Gastrocnemius medialis (tissue), 4 donors: Measurements from ENCODE around the gene CFAP77. TPM values are rescaled to one million over a fixed set of nuclear protein-coding genes. Genes with fewer than 3 reads are reported as not detected.

ENCODE experiments used
- ATAC-seq, 2 donors: fragments of 150-250 bp; one replicate each; pipeline ENCODE4 v1.9.1; 2016
- DNase-seq, 2 donors: peaks; one replicate each; pipeline ENCODE4 v3.0.0-alpha.2; 2019
- H3K27ac ChIP-seq, 4 donors: fragments of 200-600 bp; sonication (generic); 1 replicate in 1 of 4; 2 replicates in 3 of 4; pipeline ENCODE4 v1.5.1; 2016 to 2018; ENCODE audit warnings: mild to moderate bottlenecking in 2 of 4, moderate library complexity in 1 of 4
- H3K27me3 ChIP-seq, 3 donors: fragments of 200-600 bp; sonication (generic) in 2 of 3; 1 replicate in 1 of 3; 2 replicates in 2 of 3; pipeline versions ENCODE4 v1.5.1 to v1.6.0; 2016 to 2019; ENCODE audit warnings: mild to moderate bottlenecking in 1 of 3, moderate library complexity in 1 of 3
- H3K36me3 ChIP-seq, 2 donors: fragments of 200-600 bp; sonication (generic) in 1 of 2; one replicate each; pipeline ENCODE4 v1.5.1; 2017 to 2018
- H3K4me1 ChIP-seq, 2 donors: fragments of 200-600 bp; sonication (generic) in 1 of 2; one replicate each; pipeline ENCODE4 v1.5.1; 2016 to 2017; ENCODE audit warnings: mild to moderate bottlenecking in 2 of 2
- H3K4me3 ChIP-seq, 4 donors: fragments of 200-600 bp; sonication (generic) in 3 of 4; 1 replicate in 1 of 4; 2 replicates in 3 of 4; pipeline ENCODE4 v1.5.1; 2016 to 2019; ENCODE audit warnings: mild to moderate bottlenecking in 2 of 4
- H3K9me3 ChIP-seq, 3 donors: fragments of 200-600 bp; sonication (generic) in 2 of 3; 1 replicate in 1 of 3; 2 replicates in 2 of 3; pipeline ENCODE4 v1.5.1; 2016 to 2019
- CTCF ChIP-seq, 5 experiments: fragments of 450-650 bp in 3 of 5; fragments of 200-600 bp in 2 of 5; sonication (generic) in 2 of 5; IDR thresholded peaks in 4 of 5; conservative IDR thresholded peaks in 1 of 5; 1 replicate in 4 of 5; 2 replicates in 1 of 5; pipeline ENCODE4 v1.5.1; 2016 to 2019; ENCODE audit warnings: antibody characterized with exemption in 5 of 5, mild to moderate bottlenecking in 3 of 5, moderate library complexity in 3 of 5
- POLR2A ChIP-seq, 2 donors: fragments of 450-650 bp; IDR thresholded peaks; one replicate each; pipeline ENCODE4 v1.6.1; 2017; ENCODE audit warnings: antibody characterized with exemption in 2 of 2, mild to moderate bottlenecking in 2 of 2, moderate library complexity in 2 of 2
- in situ Hi-C, 4 donors: fragments of 200-750 bp; cut with MboI; loops; one replicate each; pipeline versions ENCODE4 v1.15.0 to v1.8.0; 2017; ENCODE audit warnings: low sequenced_read_pairs in 4 of 4
- intact Hi-C: fragments of 100-400 bp; cut with DNase I; formaldehyde crosslinking; loops from one replicate; pipeline ENCODE4 v1.15.1; 2023; ENCODE audit warnings: low total_unique reads
- total RNA-seq, 4 donors: library from RNA; depleted of rRNA; stranded (reverse); fragments of >200 nt; gene quantifications; one replicate each; pipeline versions ENCODE4 v1.1.0 to v1.2.3, GENCODE V29; 2016

The CFAP77 gene
- total RNA-seq, 4 donors from 2014 or later = not detected

GRCh38 chr9:132481053-132481849 lies 71.2 kb downstream of the CFAP77 start:
- ATAC-seq (no peak), DNase-seq (no peak)
- in situ Hi-C loops (no loop called here), intact Hi-C loops (no loop called here)
- Histone ChIP-seq H3K27ac (no peak overlapping the region), H3K4me3 (no peak overlapping the region), H3K4me1 (no peaks in the 10 kb centered on the region), H3K27me3 (peaks cover 15 to 22% (median 21%) of the 10 kb centered on the region in 3 donors), H3K36me3 (no peaks in the 10 kb centered on the region), H3K9me3 (no peaks in the 10 kb centered on the region)
- TF ChIP-seq CTCF (IDR thresholded peaks at IDR 0.05 in 4 of 5, conservative IDR thresholded peaks at IDR 0.05 in 1 of 5) (no peak), POLR2A (IDR thresholded peaks at IDR 0.05) (no peak)

- ATAC-seq (no peak), DNase-seq (no peak)
- H3K9me3 ChIP-seq = no peaks in the 10 kb centered on the region
- peaks cover 26 to 30% (median 26%) of the 10 kb centered on the region in 3 donors for H3K27me3 ChIP-seq
- no peak overlapping the region for H3K27ac ChIP-seq
- intact Hi-C loops (no loop called here), in situ Hi-C loops (no loop called here)
- H3K4me3 ChIP-seq = no peak overlapping the region
- no peaks in the 10 kb centered on the region for H3K36me3 ChIP-seq
- TF ChIP-seq POLR2A (IDR thresholded peaks at IDR 0.05) = no peak
- no peak for TF ChIP-seq CTCF (IDR thresholded peaks at IDR 0.05 in 4 of 5, conservative IDR thresholded peaks at IDR 0.05 in 1 of 5)
- no peaks in the 10 kb centered on the region for H3K4me1 ChIP-seq
These were observed 72.3 kb downstream of the CFAP77 start for GRCh38 chr9:132482196-132482813.

GRCh38 chr9:132485393-132485792 lies 75.4 kb downstream of the CFAP77 start:
- H3K27ac ChIP-seq = no peak overlapping the region
- H3K36me3 ChIP-seq = no peaks in the 10 kb centered on the region
- no peak overlapping the region for H3K4me3 ChIP-seq
- H3K27me3 ChIP-seq = peaks cover 48 to 53% (median 49%) of the 10 kb centered on the region in 3 donors
- H3K9me3 ChIP-seq = no peaks in the 10 kb centered on the region
- in situ Hi-C loops (no loop called here), intact Hi-C loops (no loop called here)
- no peaks in the 10 kb centered on the region for H3K4me1 ChIP-seq
- no peak for ATAC-seq
- no peak for DNase-seq
- no peak for TF ChIP-seq CTCF (IDR thresholded peaks at IDR 0.05 in 4 of 5, conservative IDR thresholded peaks at IDR 0.05 in 1 of 5)
- no peak for TF ChIP-seq POLR2A (IDR thresholded peaks at IDR 0.05)

- H3K27ac ChIP-seq = no peak overlapping the region
- TF ChIP-seq CTCF (IDR thresholded peaks at IDR 0.05 in 4 of 5, conservative IDR thresholded peaks at IDR 0.05 in 1 of 5) (no peak), POLR2A (IDR thresholded peaks at IDR 0.05) (no peak)
- in situ Hi-C loops = no loop called here
- H3K4me1 ChIP-seq = no peaks in the 10 kb centered on the region
- H3K36me3 ChIP-seq = no peaks in the 10 kb centered on the region
- no peaks in the 10 kb centered on the region for H3K9me3 ChIP-seq
- H3K4me3 ChIP-seq = no peak overlapping the region
- intact Hi-C loops = no loop called here
- H3K27me3 ChIP-seq = peaks cover 46 to 50% (median 47%) of the 10 kb centered on the region in 3 donors
- no peak for ATAC-seq
- DNase-seq = no peak
These were observed 76.8 kb downstream of the CFAP77 start for GRCh38 chr9:132486706-132487350.
